Gastrocnemius medialis (tissue), 4 donors: ENCODE measurements around the gene ADCY9.

Experiments
- POLR2A ChIP-seq, 2 donors: fragments of 450-650 bp; IDR thresholded peaks; one replicate each; pipeline ENCODE4 v1.6.1; 2017; ENCODE audit warnings: antibody characterized with exemption in 2 of 2, mild to moderate bottlenecking in 2 of 2, moderate library complexity in 2 of 2
- TF ChIP-seq, protein P1 (sequence below), 5 experiments: fragments of 450-650 bp in 3 of 5; fragments of 200-600 bp in 2 of 5; sonication (generic) in 2 of 5; IDR thresholded peaks in 4 of 5; conservative IDR thresholded peaks in 1 of 5; 1 replicate in 4 of 5; 2 replicates in 1 of 5; pipeline ENCODE4 v1.5.1; 2016 to 2019; ENCODE audit warnings: antibody characterized with exemption in 5 of 5, mild to moderate bottlenecking in 3 of 5, moderate library complexity in 3 of 5

DNA sequence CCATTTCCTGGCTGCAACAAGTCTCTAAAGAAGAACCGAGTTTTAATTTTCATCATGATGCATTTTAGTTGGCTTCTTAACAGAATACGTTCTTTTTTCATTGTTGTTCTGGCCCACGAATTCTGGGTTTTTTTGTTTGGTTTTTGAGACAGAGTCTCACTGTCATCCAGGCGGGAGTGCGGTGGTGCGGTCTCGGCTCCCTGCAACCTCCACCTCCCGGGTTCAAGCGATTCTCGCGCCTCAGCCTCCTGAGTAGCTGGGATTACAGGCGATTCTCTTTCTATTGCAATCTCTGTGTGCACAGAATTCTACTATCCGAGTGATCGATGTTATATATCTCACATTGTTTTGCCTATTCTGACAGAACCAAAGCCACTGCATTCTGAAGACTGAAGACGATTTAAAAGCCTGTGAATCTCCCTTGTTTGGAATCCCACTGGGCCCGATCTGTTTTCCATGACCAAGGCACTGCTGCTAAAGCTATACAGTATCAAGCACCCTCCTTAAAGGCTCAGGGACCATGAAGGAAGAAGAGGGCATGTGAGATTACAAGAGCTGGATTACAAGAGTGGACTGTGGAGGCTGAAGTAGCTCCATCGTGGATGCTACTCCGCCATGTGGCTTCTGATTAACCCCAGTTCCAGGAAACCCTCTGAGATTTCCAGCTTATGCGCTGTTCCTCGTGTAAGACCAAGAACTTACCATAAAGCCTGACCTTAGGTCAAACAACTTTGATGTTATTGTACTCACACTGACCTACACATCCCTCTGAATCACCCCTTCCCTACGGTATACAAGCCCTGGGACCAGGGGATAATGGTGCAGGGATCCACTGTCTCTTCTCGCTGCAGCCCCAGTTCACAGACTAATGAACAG lies 44.3 kb downstream of the ADCY9 start:
- TF ChIP-seq, protein P1, sequence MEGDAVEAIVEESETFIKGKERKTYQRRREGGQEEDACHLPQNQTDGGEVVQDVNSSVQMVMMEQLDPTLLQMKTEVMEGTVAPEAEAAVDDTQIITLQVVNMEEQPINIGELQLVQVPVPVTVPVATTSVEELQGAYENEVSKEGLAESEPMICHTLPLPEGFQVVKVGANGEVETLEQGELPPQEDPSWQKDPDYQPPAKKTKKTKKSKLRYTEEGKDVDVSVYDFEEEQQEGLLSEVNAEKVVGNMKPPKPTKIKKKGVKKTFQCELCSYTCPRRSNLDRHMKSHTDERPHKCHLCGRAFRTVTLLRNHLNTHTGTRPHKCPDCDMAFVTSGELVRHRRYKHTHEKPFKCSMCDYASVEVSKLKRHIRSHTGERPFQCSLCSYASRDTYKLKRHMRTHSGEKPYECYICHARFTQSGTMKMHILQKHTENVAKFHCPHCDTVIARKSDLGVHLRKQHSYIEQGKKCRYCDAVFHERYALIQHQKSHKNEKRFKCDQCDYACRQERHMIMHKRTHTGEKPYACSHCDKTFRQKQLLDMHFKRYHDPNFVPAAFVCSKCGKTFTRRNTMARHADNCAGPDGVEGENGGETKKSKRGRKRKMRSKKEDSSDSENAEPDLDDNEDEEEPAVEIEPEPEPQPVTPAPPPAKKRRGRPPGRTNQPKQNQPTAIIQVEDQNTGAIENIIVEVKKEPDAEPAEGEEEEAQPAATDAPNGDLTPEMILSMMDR (IDR thresholded peaks at IDR 0.05 in 4 of 5, conservative IDR thresholded peaks at IDR 0.05 in 1 of 5): no peak
- no peak for TF ChIP-seq POLR2A (IDR thresholded peaks at IDR 0.05)
